HS-27A (cell line): ENCODE measurements around the gene CAST.

ENCODE experiments used
- DNase-seq: peaks from one replicate; pipeline ENCODE4 v3.0.0-alpha.2; 2012; ENCODE audit warnings: low read depth, missing footprints

Gene CAST

GRCh38 chr5:96819806-96820205 lies 157.6 kb downstream of the CAST start:
- DNase-seq = no peak

DNA sequence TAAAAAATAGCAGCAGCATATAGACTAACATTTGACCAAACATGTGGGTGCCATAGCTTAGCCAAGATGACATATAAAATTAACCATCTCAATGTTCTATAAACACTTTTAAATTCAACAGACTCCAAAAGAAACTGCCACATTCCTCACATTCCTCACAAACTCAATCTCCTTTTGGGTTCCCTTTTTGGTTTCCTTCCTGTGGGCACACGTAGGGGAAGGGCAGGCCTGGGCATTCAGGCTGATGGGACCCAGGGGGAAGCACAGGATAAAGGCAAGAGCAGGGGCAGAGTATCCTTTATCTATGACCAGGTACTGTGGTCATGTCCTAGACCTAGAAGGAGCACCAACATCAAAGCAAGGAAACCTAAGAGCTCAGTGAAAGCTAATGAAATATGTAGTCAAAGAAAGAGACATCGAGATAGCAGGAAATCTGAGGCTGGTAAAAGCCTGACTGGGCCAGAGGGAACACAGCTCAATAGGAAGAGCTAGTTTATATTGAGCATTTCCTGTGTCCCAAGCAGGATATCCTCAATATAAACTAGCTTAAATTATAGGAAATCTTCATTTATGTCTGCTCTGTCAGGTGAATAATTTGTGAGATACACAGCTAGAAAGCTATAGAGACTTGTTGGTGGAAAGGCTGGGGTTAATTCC lies 159.2 kb downstream of the CAST start:
- DNase-seq = peak; percentile 12

DNA sequence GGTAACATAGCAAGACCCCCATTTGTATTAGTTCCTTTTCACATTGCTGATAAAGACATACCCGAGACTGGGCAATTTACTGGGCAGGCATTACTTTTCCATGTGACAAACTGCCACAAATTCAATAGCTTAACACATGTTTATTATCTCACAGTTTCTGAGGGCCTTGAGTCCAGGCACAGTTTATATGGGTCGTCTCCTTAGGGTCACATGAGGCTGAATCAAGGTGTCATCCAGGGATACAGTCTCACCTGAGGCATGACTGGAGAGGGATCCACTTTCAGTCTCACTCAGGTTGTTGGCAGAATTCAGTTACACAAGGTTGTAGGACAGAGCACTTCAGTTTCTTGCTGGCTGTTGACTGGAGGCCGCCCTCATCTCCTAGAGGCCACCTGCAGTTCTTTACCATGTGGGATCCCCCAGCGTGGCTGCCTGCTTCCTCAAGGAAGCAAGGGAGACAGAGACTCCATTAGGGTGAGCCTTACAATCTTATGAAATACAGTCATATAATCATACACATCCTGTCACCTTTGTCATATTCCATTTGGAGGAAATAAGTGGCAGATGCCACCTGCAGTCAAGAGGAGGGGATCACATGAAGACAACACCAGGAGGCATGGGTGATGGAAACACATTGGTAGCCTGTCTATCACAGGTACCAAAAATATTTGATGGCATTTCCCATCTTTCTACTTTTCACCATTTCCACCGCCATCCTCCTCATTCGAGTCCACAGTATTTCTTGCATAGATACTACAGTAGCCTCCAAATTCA lies 160.7 kb downstream of the CAST start:
- DNase-seq = no peak

DNA sequence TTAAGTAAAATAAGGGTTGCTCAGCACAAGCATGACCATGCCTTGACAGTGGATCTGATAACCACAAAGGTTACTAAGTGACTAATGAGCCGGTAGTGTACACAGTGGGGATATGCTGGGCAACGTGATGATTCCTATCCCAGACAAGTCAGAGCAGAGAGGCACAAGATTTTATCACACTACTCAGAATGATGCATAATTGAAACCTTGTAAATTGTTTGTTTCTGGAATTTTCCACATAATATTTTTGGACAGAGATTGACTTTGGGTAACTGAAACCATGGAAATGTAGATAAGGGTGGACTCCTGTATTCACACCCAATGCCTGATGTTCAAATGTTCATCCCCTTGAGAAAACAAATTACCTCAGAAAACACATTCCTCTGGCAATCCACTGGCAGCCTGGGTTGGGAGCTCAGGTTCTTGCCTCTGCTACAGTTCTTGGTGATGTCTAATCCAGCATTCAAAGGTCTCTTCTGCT lies 161.8 kb downstream of the CAST start:
- DNase-seq = peak; percentile 24
